ENCODE data around the gene PPM1E. TPM values are rescaled to one million over a fixed set of nuclear protein-coding genes. Genes with fewer than 3 reads are reported as not detected.

PPM1E gene
- under 0.01 and 0.28 TPM in 2 replicates for total RNA-seq

DNA sequence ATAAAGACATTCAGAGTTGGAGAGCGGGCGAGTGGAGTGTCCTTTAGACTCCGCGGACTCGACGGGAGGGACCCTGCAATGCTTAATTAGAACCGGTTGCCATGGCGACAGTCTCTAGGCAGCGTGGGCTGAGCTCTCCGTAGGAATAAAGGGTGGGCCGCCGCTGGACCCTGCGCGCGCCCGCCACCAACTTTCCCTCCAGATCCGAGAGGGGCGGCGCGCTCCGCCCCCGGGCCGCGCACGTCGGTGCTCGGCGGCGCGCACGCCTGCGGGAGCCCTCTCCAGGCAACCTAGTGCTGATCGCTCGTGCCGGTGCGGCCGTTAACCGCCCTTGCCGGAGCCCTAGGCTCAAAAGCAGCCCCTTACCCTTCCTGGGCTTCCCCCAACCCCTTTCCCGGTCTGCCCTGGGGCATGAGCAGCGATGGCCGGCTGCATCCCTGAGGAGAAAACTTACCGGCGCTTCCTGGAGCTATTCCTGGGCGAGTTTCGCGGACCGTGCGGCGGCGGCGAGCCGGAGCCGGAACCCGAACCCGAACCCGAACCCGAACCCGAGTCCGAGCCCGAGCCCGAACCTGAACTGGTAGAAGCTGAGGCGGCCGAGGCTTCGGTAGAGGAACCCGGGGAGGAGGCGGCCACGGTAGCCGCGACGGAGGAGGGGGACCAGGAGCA is at the start of gene PPM1E:
PPM1E (plus strand) TSS at position 278 of the 669 bp plus-strand sequence.

Other genes with a start within 250 kb of the PPM1E start
- gene MTMR4, start 241.2 kb upstream of the PPM1E start, total RNA-seq: 46.6 and 65.4 TPM in 2 replicates
- under 0.01 TPM in 2 replicates for gene TEX14, start 63.8 kb upstream of the PPM1E start, total RNA-seq
- gene RAD51C, start 63.3 kb upstream of the PPM1E start, total RNA-seq: 36.4 and 42.4 TPM in 2 replicates